Sigmoid colon (tissue), 4 donors: ENCODE results near the gene TMEM14C.

ENCODE experiments used
- CTCF ChIP-seq, 4 experiments: fragments of 450-650 bp in 3 of 4; fragments of 200-600 bp in 1 of 4; IDR thresholded peaks; one replicate each; pipeline ENCODE4 v1.5.1; 2016 to 2019; ENCODE audit warnings: antibody characterized with exemption in 4 of 4, mild to moderate bottlenecking in 3 of 4, moderate library complexity in 2 of 4
- EP300 ChIP-seq, 4 donors: sonication (generic); formaldehyde crosslinking; IDR thresholded peaks; one replicate each; pipeline ENCODE4 v1.6.1; 2017; ENCODE audit warnings: antibody characterized with exemption in 4 of 4
- POLR2A ChIP-seq, 2 donors: fragments of 450-650 bp; IDR thresholded peaks; one replicate each; pipeline ENCODE4 v1.6.1; 2016; ENCODE audit warnings: antibody characterized with exemption in 2 of 2, mild to moderate bottlenecking in 2 of 2, moderate library complexity in 2 of 2

- TF ChIP-seq POLR2A (IDR thresholded peaks at IDR 0.05) = no peak
- TF ChIP-seq CTCF (IDR thresholded peaks at IDR 0.05) = no peak
- no peak for TF ChIP-seq EP300 (IDR thresholded peaks at IDR 0.05)
Observed at GRCh38 chr6:10682355-10682988, 40.4 kb upstream of the TMEM14C start.
